HCT116 (cell line): ENCODE results near the gene EID1. TPM values are rescaled to one million over a fixed set of nuclear protein-coding genes. Genes with fewer than 3 reads are reported as not detected.
"Not testable (repeated sequence)": the region's sequence is repeated elsewhere in the genome, so short reads cannot be mapped to it uniquely, and the experiment has no call there.

Source experiments
- ATAC-seq: fragments of 200-7000 bp; cut with Tn5 transposase; 2 replicates; pipeline ENCODE4 v1.9.1; 2020; ENCODE audit warnings: mild to moderate bottlenecking, moderate library complexity
- BruUV-seq: library from RNA; stranded (reverse); fragments of 400-500 nt; replicated peaks from 2 replicates; lab custom pipeline; 2021; lab: Mats Ljungman, UMichigan
- CTCF ChIA-PET: fragments of 300-600 bp; sonication (Branson Sonifier 250); formaldehyde crosslinking; loops from one replicate; lab custom pipeline; 2021; ENCODE audit warnings: antibody characterized with exemption; lab: Charles Lee
- POLR2A ChIA-PET: fragments of 300-600, 350-600 bp; sonication (Branson Sonifier 250); formaldehyde crosslinking; loops from one replicate; lab custom pipeline; 2021; ENCODE audit warnings: antibody characterized with exemption; lab: Charles Lee
- RAD21 ChIA-PET, 2 experiments: fragments of 300-600 bp; sonication (Branson Sonifier 250); formaldehyde crosslinking; loops; one replicate each; lab custom pipeline; 2023; ENCODE audit warnings: low total read pairs in 2 of 2; ENCODE audit not compliant: uncharacterized antibody in 2 of 2, unreplicated experiment in 2 of 2, low non-redundant PET in 1 of 2; lab: Charles Lee
- DNase-seq: peaks from one replicate; pipeline ENCODE4 v3.0.0-alpha.2; 2010; ENCODE audit warnings: low read depth, low spot score
- H2AFZ ChIP-seq: fragments of 200-600 bp; shearing (Covaris generic), sonication (generic); 2 replicates; pipeline ENCODE4 v1.6.1; 2017; ENCODE audit warnings: low read depth, mixed run types, mixed read lengths, antibody characterized with exemption, low read length; ENCODE audit not compliant: poor library complexity, severe bottlenecking
- H3K27ac ChIP-seq: 2 replicates; pipeline ENCODE4 v1.5.1; 2012; ENCODE audit warnings: low read depth, low read length
- H3K27me3 ChIP-seq: fragments of 200-600 bp; sonication (generic); 2 replicates; pipeline ENCODE4 v1.6.1; 2016; ENCODE audit warnings: mixed run types, low read length, mixed read lengths; ENCODE audit not compliant: insufficient read depth
- H3K36me3 ChIP-seq, 2 experiments: fragments of 200-500 bp in 1 of 2; fragments of 200-600 bp in 1 of 2; sonication (Bioruptor generic) in 1 of 2; sonication (generic) in 1 of 2; 2 replicates each; pipeline versions ENCODE4 v1.5.1 to v1.6.1; 2014 to 2016; ENCODE audit warnings: low read length in 2 of 2, inconsistent platforms in 1 of 2, mixed read lengths in 1 of 2, mixed run types in 1 of 2; ENCODE audit not compliant: insufficient read depth in 2 of 2, control insufficient read depth in 1 of 2
- H3K4me1 ChIP-seq, 2 experiments: fragments of 200-600 bp in 1 of 2; sonication (generic) in 1 of 2; 2 replicates each; pipeline versions ENCODE4 v1.5.1 to v1.6.1; 2012 to 2017; ENCODE audit warnings: low read length in 2 of 2, inconsistent platforms in 1 of 2, mild to moderate bottlenecking in 1 of 2, mixed read lengths in 1 of 2, mixed run types in 1 of 2, moderate library complexity in 1 of 2; ENCODE audit not compliant: insufficient read depth in 2 of 2, control insufficient read depth in 1 of 2
- H3K4me2 ChIP-seq: fragments of 200-600 bp; sonication (generic); 2 replicates; pipeline ENCODE4 v1.6.1; 2017; ENCODE audit warnings: mixed run types, low read length, mixed read lengths
- H3K4me3 ChIP-seq, 2 experiments: fragments of 200-600 bp in 1 of 2; sonication (generic) in 1 of 2; replicated peaks in 1 of 2; 2 replicates each; pipeline ENCODE4 v1.5.1; 2011 to 2016; ENCODE audit warnings: low read length in 2 of 2, control low read depth in 1 of 2, low read depth in 1 of 2, mild to moderate bottlenecking in 1 of 2, mixed read lengths in 1 of 2, mixed run types in 1 of 2
- H3K79me2 ChIP-seq: fragments of 200-600 bp; sonication (generic); 2 replicates; pipeline ENCODE4 v1.6.1; 2017; ENCODE audit warnings: mild to moderate bottlenecking, mixed run types, low read length, moderate library complexity, mixed read lengths; ENCODE audit not compliant: insufficient read depth
- H3K9ac ChIP-seq: fragments of 200-600 bp; sonication (generic); 2 replicates; pipeline ENCODE4 v1.6.1; 2016; ENCODE audit warnings: low read length, mixed read lengths
- H3K9me2 ChIP-seq: fragments of 200-600 bp; sonication (generic), shearing (Covaris generic); 2 replicates; pipeline ENCODE4 v1.6.1; 2017; ENCODE audit warnings: mixed run types, mild to moderate bottlenecking, moderate library complexity; ENCODE audit not compliant: insufficient read depth
- H3K9me3 ChIP-seq, 2 experiments: fragments of 200-500 bp in 1 of 2; fragments of 200-600 bp in 1 of 2; sonication (Bioruptor generic) in 1 of 2; sonication (generic) in 1 of 2; 2 replicates each; pipeline ENCODE4 v1.6.1; 2014 to 2017; ENCODE audit warnings: low read length in 2 of 2, mixed read lengths in 2 of 2, inconsistent platforms in 1 of 2, low read depth in 1 of 2, mild to moderate bottlenecking in 1 of 2, mixed run types in 1 of 2, moderate library complexity in 1 of 2; ENCODE audit not compliant: control insufficient read depth in 1 of 2, insufficient read depth in 1 of 2
- H4K20me1 ChIP-seq: fragments of 200-600 bp; sonication (generic), shearing (Covaris generic); 2 replicates; pipeline ENCODE4 v1.6.1; 2017; ENCODE audit warnings: mixed run types, mild to moderate bottlenecking, moderate library complexity; ENCODE audit not compliant: insufficient read depth
- CEBPB ChIP-seq: IDR thresholded peaks from 2 replicates; pipeline ENCODE4 v1.6.1; 2012; ENCODE audit warnings: low read depth
- EGR1 ChIP-seq: IDR thresholded peaks from 2 replicates; pipeline ENCODE4 v1.6.1; 2012; ENCODE audit warnings: low read depth
- ELF1 ChIP-seq: IDR thresholded peaks from 2 replicates; pipeline ENCODE4 v1.6.1; 2012; ENCODE audit warnings: low read depth, borderline replicate concordance
- FOSL1 ChIP-seq: IDR thresholded peaks from 2 replicates; pipeline ENCODE4 v1.6.1; 2012; ENCODE audit warnings: low read depth
- SRF ChIP-seq: IDR thresholded peaks from 2 replicates; pipeline ENCODE4 v1.6.1; 2012; ENCODE audit warnings: low read depth
- intact Hi-C: fragments of 100-400 bp; cut with micrococcal nuclease; formaldehyde crosslinking; loops from 2 replicates; pipeline ENCODE4 v1.10.0; 2022
- total RNA-seq: library from RNA; stranded (reverse); gene quantifications from one replicate; pipeline ENCODE4 v1.2.1, GENCODE V29; 2021; ENCODE audit not compliant: unreplicated experiment
- TF ChIP-seq, protein P1 (sequence below): IDR thresholded peaks from 2 replicates; pipeline ENCODE4 v1.6.1; 2012

Gene EID1
- total RNA-seq, 1 experiment from 2014 or later: 68.6 TPM

DNA sequence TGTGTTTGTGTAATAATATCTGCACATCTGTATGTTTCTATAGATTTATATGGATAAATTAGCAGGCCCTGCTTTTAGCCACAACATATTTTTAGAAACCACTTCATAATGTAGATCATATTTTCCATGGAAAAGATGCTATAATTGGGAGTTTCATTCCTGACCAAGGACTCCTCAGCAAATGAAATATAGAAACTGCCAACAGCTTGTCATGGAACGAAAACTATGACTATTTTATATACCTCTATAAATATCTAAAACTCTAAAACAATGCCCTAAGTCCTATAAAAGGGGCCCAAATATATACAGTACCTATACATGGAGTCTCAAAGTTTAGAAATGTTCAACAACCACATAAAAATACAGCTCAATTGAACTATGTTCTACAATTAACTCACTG is 27.9 kb downstream of the EID1 start:
- BruUV-seq: no TSS peak
- Histone ChIP-seq H3K9me2 (no peaks in the 10 kb centered on the region), H3K4me2 (no peak overlapping the region), H3K27ac (no peak overlapping the region), H3K27me3 (no peaks in the 10 kb centered on the region), H3K9ac (no peak overlapping the region), H4K20me1 (no peaks in the 10 kb centered on the region), H3K4me3 (no peak overlapping the region), H3K36me3 (no peaks in the 10 kb centered on the region), H2AFZ (no peak overlapping the region), H3K9me3 (no peaks in the 10 kb centered on the region), H3K79me2 (no peaks in the 10 kb centered on the region), H3K4me1 (no peaks in the 10 kb centered on the region)
- ATAC-seq: no peak
- DNase-seq: no peak
- RAD21 ChIA-PET: no interaction called here
- POLR2A ChIA-PET: no interaction called here
- intact Hi-C loops: no loop called here
- TF ChIP-seq SRF: no peak
- no peak for TF ChIP-seq CEBPB
- no peak for TF ChIP-seq FOSL1
- TF ChIP-seq, protein P1, sequence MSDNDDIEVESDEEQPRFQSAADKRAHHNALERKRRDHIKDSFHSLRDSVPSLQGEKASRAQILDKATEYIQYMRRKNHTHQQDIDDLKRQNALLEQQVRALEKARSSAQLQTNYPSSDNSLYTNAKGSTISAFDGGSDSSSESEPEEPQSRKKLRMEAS: no peak
- TF ChIP-seq ELF1: no peak
- TF ChIP-seq EGR1: no peak
- CTCF ChIA-PET: interaction anchor here (1.5 kb wide), 1 partner anchor 9 kb away, joined by 3 read pairs; no protein-coding TSS in a partner anchor

DNA sequence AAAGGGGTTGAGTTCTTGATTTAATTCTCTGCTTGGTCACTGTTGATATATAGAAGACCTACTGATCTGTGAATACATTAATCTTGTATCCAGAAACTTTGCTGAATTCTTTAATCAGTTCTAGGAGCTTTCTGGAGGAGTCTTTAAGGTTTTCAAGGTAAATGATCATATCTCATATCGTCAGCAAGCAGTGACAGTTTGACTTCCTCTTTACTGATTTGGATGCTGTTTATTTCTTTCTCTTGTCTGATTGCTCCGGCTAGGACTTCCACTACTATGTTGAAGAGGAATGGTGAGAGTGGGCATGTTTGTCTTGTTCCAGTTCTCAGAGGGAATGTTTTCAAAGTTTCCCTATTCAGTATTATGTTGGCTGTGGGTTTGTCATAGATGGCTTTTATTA is 31.4 kb downstream of the EID1 start:
- ATAC-seq, H2AFZ ChIP-seq, H3K79me2 ChIP-seq, H3K36me3 ChIP-seq, DNase-seq, H3K27ac ChIP-seq, H3K4me2 ChIP-seq, CTCF ChIA-PET, H3K27me3 ChIP-seq, intact Hi-C loops, H3K4me3 ChIP-seq, H3K9ac ChIP-seq, H4K20me1 ChIP-seq, H3K9me3 ChIP-seq, H3K9me2 ChIP-seq, H3K4me1 ChIP-seq, BruUV-seq, RAD21 ChIA-PET, POLR2A ChIA-PET: not testable (repeated sequence)

DNA sequence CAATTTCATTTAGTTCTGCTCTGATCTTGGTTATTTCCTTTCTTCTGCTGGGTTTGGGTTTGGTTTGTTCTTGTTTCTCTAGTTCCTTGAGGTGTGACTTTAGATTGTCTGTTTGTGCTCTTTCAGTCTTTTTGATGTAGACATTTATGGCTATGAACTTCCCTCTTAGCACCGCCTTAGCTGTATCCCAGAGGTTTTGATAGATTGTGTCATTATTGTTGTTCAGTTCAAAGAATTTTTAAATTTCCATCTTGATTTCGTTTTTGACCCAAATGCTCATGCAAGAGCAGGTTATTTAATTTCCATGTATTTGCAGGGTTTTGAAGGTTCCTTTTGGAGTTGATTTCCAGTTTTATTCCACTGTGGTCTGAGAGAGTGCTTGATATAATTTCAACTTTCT is 32.6 kb downstream of the EID1 start:
- RAD21 ChIA-PET: not testable (repeated sequence)

More for the DNA sequence above, 32.6 kb downstream of the EID1 start:
- POLR2A ChIA-PET, BruUV-seq, H3K4me2 ChIP-seq, H2AFZ ChIP-seq, intact Hi-C loops, H3K9me3 ChIP-seq, H3K27me3 ChIP-seq, H3K4me3 ChIP-seq, ATAC-seq, H3K9me2 ChIP-seq, H3K4me1 ChIP-seq, H4K20me1 ChIP-seq, DNase-seq, H3K9ac ChIP-seq, CTCF ChIA-PET, H3K36me3 ChIP-seq, H3K79me2 ChIP-seq, H3K27ac ChIP-seq: not testable (repeated sequence)
